G401.6 (cell line): Measurements from ENCODE around the gene NAPSA.
"Not testable (repeated sequence)": the region's sequence is repeated elsewhere in the genome, so short reads cannot be mapped to it uniquely, and the experiment has no call there.

Source experiments
- FAIRE-seq: peaks from 2 replicates; lab custom pipeline; 2012; peaks lifted over from hg19 to GRCh38; lab: Jason Lieb, UNC

NAPSA gene

DNA sequence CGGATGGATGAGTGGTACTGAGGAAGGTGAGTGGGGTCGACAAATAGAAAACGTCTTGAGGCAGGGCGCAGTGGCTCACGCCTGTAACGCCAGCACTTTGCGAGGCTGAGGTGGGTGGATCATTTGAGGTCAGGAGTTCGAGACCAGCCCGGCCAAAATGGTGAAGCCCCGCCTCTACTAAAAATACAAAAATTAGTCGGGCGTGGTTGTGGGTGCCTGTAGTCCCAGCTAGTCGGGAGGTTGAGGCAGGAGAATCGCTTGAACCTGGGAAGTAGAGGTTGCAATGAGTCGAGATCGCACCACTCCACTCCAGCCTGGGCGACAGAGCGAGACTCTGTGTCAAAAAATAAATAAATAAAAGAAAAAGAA, 35.5 kb downstream of the NAPSA start:
- FAIRE-seq, result not testable (repeated sequence)

DNA sequence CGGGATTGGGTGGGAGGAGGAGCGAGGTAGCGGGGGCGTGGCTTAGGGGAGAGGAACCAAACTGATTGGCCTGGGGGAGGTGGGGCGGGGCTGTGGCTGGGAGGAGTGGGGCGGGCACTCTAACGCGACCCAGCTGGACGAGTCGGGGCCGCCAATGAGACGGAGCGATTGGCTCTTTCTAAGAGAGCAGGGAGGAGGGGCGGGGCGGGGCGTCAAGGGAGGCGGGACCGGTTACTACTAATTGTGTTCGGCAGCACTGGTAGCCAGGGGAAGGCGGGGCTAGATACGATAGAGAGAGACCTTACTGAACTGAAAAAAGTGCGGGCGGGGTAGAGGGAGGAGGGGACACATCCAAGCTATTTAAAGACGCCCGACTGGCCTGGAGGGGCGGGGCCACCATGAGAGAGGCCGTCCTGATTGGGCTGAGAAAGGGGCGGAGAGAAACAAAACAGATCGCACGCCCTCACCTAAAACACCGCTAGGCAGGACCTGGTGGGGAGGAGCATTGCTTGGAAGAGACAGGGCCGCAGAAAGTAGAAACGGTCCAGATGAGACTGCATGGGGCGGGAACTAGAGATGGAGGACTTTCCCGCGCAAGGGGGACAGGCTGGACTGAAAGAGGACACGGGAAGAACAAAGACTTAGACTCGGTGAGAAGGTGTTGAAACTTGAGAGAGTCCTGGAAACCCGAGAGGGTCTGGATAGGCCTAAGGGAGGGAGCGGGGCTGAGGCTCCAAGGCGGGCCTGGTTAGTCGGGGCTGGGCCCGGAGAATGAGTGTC, 36.1 kb downstream of the NAPSA start, which contains the start of gene KCNC3:
Gene KCNC3, minus strand, starts transcription at position 232 of the 780 bp plus-strand sequence. CDS start 295 bp downstream, outside the sequence.
- FAIRE-seq, result peak; percentile 99

DNA sequence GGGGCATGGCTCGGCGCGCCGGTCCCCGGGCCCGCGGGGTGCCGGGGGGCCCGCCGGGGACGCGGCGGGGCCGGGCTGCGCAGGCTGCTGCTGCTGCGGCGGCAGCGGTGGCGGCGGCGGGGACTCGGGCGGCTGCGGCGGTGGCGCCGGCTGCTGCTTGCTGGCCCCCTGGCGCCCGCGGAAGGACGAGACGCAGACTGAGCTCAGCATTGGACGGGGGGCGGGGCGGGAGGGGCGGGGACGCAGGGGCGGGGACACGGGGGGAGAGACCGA, 36.6 kb downstream of the NAPSA start:
- no peak for FAIRE-seq

- FAIRE-seq, result no peak
These were observed 37.1 kb downstream of the NAPSA start for GRCh38 chr19:50328224-50328872.

- FAIRE-seq, result no peak
These were observed 37.8 kb downstream of the NAPSA start for GRCh38 chr19:50327461-50328223.

DNA sequence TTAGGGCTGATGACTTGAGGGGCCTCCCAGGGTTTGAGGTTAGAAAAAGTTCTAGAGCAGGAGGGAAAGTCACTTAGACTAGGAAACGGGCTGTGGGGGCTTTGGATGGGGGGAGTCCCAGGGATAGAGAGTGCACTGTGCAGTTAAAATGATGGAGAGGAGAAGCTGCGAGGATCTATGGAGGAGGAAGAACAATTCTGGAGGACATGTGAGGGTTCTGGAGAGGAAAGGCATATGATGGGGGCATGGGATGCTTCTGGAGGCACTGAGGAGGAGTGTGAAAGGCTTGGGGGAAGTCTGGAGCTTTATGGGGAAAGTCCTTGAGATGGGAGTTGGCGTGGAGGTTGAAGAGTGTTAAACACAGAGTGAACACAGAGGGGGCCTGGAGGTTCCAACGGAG, 38.4 kb downstream of the NAPSA start:
- FAIRE-seq, result no peak

GRCh38 chr19:50326101-50326664, 39.3 kb downstream of the NAPSA start:
- FAIRE-seq, result no peak

DNA sequence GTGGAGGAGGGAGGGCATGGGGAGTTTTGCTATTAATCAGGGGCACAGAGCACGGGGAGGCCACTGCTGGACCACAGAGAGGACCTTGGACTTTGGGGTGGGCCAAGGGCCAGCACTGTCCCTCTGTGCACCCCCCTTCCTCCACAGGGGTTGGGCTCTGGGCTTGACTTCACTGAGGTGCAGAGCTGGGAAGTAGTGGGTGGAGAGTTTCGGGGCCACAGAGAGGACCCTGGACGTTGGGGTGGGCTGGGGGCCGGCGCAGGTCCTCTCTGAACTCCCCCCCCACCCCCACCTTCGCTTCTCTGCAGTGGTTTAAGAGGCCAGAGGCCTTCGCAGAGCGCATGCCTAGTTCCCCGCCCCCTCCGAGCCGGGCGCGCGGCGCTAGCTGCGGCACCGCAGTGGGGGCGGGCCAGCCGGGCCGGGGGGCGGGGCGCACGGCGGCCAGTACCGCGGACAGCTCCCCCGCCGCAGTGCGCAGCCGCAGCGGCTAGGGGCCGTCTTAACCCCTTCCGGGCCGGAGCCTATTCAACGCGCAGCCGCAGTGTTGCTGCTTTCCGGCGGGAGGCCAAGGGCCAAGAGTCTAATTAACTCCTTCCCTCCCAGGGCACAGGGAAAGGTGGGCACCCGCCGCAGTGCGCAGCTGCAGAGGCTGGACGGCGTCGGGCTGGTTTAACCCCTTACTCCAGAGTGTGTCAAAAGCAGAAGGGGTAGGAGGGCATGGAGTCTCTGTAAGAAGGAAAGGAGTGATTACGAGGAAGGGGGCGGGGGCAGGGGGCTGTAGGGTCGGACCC, 39.9 kb downstream of the NAPSA start:
- peak; percentile 73 for FAIRE-seq

DNA sequence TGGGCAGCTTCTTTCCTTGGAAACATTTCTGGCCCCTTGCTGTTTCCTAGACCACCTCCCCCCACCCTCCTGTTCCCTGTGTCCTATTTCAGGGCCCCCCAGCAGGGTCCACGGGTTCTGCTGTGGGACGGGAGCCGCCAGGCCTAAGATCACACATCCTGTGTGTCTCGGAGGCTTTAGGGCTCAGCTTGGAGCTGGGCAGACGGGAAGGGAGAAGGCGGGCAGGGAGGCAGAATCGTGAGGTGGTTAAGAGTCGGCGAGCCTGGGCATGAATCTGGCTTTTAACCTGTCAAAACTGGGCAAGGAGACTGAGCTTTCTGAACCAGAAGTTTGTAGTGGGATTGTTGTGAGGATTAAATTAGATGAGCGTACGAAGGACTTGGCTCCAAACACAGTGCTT, 41.1 kb downstream of the NAPSA start:
- no peak for FAIRE-seq

GRCh38 chr19:50323782-50324133, 41.7 kb downstream of the NAPSA start:
- FAIRE-seq, result no peak

DNA sequence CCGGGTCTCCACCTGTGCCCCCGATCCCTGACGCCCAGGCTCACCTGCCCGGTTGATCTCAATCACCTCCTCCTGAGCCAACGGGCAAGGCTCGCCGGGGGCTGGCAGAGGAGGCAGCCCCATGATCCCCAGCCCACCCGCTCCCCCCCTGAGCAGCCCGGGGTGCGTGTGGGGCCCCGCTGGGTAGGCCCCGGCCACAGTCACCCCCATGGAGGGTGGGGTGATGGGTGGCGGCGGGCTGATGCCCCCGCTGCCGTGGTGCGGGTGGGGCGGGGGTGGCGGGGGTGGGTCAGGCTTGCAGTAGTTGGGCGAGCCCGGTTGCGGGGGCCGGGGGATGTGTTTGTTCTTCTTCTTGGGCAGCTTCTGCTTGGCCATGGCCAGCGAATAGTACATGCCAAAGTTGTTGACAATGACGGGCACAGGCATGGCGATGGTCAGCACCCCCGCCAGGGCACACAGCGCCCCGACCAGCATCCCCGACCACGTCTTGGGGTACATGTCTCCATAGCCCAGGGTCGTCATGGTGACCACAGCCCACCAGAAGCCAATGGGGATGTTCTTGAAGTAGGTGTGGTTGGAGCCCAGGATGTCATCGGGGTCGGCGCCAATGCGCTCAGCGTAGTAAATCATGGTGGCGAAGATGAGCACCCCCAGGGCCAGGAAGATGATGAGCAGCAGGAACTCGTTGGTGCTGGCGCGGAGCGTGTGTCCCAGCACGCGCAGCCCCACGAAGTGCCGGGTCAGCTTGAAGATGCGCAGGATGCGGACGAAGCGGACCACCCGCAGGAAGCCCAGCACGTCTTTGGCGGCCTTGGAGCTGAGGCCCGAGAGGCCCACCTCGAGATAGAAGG, 42.3 kb downstream of the NAPSA start:
- FAIRE-seq, result no peak

GRCh38 chr19:50322234-50322633, 43.2 kb downstream of the NAPSA start:
- no peak for FAIRE-seq

DNA sequence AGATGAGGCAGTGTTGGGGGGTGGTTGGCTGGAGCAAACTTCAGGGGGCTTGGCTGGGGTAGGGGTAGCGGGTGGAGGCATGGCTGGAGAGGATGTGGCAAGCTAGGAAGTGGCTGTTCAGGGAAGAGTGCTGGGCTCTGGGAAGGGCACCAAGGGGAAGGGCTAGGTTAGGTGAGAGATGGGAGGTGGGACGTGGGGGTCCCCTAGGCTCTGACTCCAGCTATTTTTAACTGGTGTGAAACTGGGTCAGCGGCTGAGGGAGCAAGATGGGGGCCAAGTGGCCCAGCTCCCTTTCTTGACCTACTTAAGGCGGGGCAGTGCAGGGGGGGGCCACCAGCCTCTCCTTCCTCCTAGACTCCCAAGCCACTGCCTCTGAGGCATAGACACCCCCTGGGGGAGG, 43.6 kb downstream of the NAPSA start:
- no peak for FAIRE-seq

DNA sequence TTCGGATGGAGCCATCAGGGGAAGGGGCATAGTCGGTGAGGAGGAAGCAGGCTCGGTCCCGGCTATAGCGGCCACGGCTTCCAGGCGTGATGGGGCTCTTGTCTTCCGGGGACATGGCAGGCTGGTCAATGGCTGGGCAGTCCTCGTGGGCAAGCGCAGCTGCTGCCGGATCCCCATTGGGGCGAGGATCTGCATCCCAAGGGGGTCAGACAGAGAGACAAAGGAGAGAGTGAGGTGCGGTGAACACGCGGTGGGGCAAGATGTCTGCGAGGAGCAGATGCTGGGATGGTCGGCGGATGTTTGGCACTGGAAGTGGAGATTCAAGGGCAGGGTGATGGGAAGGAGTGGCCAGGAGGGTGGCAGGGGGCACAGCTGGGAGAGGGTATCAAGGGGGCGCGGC, 44.8 kb downstream of the NAPSA start:
- no peak for FAIRE-seq

GRCh38 chr19:50320051-50320450, 45.4 kb downstream of the NAPSA start:
- FAIRE-seq, result no peak

GRCh38 chr19:50319156-50319555, 46.3 kb downstream of the NAPSA start:
- FAIRE-seq, result no peak

DNA sequence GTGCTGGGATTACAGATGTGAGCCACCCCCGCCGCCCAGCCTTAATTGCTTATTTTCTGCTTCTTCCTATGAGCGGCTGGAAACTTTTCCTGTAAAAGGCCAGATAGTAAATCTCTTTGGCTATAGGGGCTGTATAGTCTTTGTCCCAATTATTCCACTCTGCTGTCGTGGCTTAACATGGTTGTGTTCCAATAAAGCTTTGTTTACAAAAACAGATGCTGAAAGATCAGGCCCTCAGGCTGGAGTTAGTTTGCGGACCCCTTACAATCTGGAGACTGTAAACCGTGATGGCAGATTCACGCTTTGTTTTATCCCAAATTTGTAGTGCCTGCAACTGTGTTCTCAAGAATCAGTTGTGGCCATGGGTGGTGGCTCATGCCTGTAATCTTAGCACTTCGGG, 47.0 kb downstream of the NAPSA start:
- FAIRE-seq, result no peak

DNA sequence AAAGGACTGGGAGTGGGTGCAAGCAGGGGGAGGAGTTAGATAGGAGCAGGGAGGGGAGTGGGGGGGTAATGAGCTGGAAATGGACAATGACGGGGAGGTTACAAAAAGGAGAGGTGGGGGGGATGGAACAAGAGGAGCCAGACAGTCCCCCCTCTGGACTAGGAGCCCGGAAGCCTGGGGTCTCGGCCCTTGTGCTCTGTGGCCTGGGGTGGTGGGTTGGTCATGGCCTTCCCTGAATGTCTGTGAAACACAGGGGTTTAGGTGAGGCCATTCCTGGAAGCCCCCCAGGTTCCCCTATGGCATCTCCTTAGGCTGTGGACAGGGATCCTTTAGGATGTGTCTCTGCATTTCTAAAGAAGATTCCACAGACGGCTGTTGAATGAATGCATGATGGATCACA, 48.3 kb downstream of the NAPSA start:
- FAIRE-seq, result no peak

GRCh38 chr19:50315773-50316448, 49.5 kb downstream of the NAPSA start:
- FAIRE-seq, result peak; percentile 75
